RWPE2 (cell line): ENCODE measurements around the gene USP49.
A peak's percentile ranks its signal among the peaks of the same experiment; 100 is the strongest.

Experiments
- ATAC-seq: fragments of 200-7000 bp; cut with Tn5 transposase; 3 replicates; pipeline ENCODE4 v1.9.1; 2021; ENCODE audit warnings: low read depth
- DNase-seq: peaks from one replicate; pipeline ENCODE4 v3.0.0-alpha.2; 2020; ENCODE audit warnings: low spot score
- H3K27ac ChIP-seq: fragments of 450-650 bp; 2 replicates; pipeline ENCODE4 v1.5.1; 2017; ENCODE audit warnings: mild to moderate bottlenecking; ENCODE audit not compliant: poor library complexity, severe bottlenecking
- H3K27me3 ChIP-seq: fragments of 250-450 bp; sonication (Bioruptor Pico); 2 replicates; pipeline ENCODE4 v1.5.1; 2021; ENCODE audit warnings: mild to moderate bottlenecking, moderate library complexity; ENCODE audit not compliant: insufficient read depth, poor library complexity, severe bottlenecking
- H3K36me3 ChIP-seq: fragments of 250-450 bp; sonication (Bioruptor Pico); 2 replicates; pipeline ENCODE4 v1.5.1; 2020; ENCODE audit warnings: low read depth, mild to moderate bottlenecking, moderate library complexity
- H3K4me1 ChIP-seq: fragments of 250-450 bp; sonication (Bioruptor Pico); 2 replicates; pipeline ENCODE4 v1.5.1; 2021; ENCODE audit warnings: mild to moderate bottlenecking, moderate library complexity; ENCODE audit not compliant: insufficient read depth, poor library complexity, severe bottlenecking
- H3K4me3 ChIP-seq: fragments of 250-450 bp; sonication (Bioruptor Pico); 2 replicates; pipeline ENCODE4 v1.5.1; 2021; ENCODE audit warnings: mild to moderate bottlenecking, moderate library complexity; ENCODE audit not compliant: severe bottlenecking
- H3K9me3 ChIP-seq: fragments of 250-450 bp; sonication (Bioruptor Pico); 2 replicates; pipeline ENCODE4 v1.5.1; 2021; ENCODE audit warnings: mild to moderate bottlenecking, moderate library complexity; ENCODE audit not compliant: severe bottlenecking
- TF ChIP-seq, protein P1 (sequence below): fragments of 450-650 bp; IDR thresholded peaks from one replicate; pipeline ENCODE4 v1.5.1; 2017; ENCODE audit warnings: mild to moderate bottlenecking, moderate library complexity; ENCODE audit not compliant: poor library complexity, severe bottlenecking

USP49 gene

GRCh38 chr6:41858703-41859102 lies 36.5 kb downstream of the USP49 start:
- Histone ChIP-seq H3K4me1 (no peaks in the 10 kb centered on the region), H3K27ac (no peak overlapping the region), H3K9me3 (no peaks in the 10 kb centered on the region), H3K36me3 (no peaks in the 10 kb centered on the region), H3K27me3 (no peaks in the 10 kb centered on the region), H3K4me3 (no peak overlapping the region)
- DNase-seq (no peak), ATAC-seq (no peak)
- TF ChIP-seq, protein P1, sequence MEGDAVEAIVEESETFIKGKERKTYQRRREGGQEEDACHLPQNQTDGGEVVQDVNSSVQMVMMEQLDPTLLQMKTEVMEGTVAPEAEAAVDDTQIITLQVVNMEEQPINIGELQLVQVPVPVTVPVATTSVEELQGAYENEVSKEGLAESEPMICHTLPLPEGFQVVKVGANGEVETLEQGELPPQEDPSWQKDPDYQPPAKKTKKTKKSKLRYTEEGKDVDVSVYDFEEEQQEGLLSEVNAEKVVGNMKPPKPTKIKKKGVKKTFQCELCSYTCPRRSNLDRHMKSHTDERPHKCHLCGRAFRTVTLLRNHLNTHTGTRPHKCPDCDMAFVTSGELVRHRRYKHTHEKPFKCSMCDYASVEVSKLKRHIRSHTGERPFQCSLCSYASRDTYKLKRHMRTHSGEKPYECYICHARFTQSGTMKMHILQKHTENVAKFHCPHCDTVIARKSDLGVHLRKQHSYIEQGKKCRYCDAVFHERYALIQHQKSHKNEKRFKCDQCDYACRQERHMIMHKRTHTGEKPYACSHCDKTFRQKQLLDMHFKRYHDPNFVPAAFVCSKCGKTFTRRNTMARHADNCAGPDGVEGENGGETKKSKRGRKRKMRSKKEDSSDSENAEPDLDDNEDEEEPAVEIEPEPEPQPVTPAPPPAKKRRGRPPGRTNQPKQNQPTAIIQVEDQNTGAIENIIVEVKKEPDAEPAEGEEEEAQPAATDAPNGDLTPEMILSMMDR, result no peak

GRCh38 chr6:41850861-41851260 lies 44.3 kb downstream of the USP49 start:
- no peak overlapping the region for H3K27ac ChIP-seq
- no peak for ATAC-seq

DNA sequence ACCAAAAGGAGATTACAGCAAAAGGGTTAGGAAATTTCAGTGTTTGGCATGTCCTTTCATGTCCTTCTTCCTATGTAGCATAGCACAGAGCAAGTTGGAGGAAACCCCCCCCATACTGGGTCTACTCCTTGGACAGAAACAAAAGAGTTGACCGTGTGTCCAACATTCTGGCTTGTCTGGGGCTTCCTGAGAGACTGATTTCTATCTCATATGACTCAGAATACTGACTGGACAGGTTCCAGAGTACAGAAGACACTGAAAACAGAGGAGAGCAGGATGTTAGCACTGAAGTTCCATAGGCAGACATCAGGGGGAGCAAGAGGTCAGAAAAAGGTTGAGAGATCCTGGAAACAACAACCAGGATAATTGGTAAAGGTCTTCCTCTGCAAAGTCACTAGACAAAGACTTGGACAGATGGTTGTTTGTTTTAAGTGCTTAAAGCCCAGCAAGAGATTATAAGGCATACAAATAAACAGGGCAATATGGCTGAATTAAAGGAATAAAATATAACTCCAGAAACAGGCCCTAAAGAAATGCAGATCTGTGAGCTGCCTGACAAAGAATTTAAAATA lies 48.4 kb downstream of the USP49 start:
- H3K4me3 ChIP-seq, result no peak overlapping the region
- H3K4me1 ChIP-seq, result peaks cover 8% of the 10 kb centered on the region
- H3K27me3 ChIP-seq, result no peaks in the 10 kb centered on the region
- peak; percentile 90 for DNase-seq
- ATAC-seq, result peak; percentile 98
- H3K9me3 ChIP-seq, result no peaks in the 10 kb centered on the region
- peak overlapping the region; percentile 88 for H3K27ac ChIP-seq
- no peaks in the 10 kb centered on the region for H3K36me3 ChIP-seq
- TF ChIP-seq, protein P1, result peak; percentile 93

More at GRCh38 chr6:41850861-41851260, 44.3 kb downstream of the USP49 start:
- Histone ChIP-seq H3K9me3 (no peaks in the 10 kb centered on the region), H3K4me1 (peaks cover 6% of the 10 kb centered on the region), H3K36me3 (no peaks in the 10 kb centered on the region), H3K27me3 (no peaks in the 10 kb centered on the region), H3K4me3 (no peak overlapping the region)
- no peak for DNase-seq
- TF ChIP-seq, protein P1, result no peak

DNA sequence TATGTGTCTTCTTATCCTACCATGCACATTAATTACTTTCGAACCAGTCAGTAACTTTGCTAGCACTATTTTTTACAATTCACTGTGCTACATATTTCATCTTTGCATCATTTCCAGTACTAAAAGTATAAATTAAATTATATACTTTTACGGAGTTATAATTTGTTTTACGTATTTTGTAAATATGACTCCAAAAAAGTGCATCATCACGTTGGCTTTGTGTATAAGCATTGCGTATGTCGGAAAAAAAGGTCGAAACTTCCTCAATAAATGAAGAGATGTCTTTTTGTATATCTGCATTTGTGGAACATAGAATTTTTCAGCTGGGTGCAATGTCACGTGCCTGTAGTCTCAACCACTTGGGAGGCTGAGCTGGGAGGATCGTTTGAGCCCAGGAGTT lies 52.0 kb downstream of the USP49 start:
- DNase-seq (no peak), ATAC-seq (no peak)
- TF ChIP-seq, protein P1, result no peak
- no peak overlapping the region for H3K27ac ChIP-seq
- H3K9me3 ChIP-seq, result no peaks in the 10 kb centered on the region
- H3K4me3 ChIP-seq, result no peak overlapping the region
- H3K4me1 ChIP-seq, result peaks cover 8% of the 10 kb centered on the region
- no peaks in the 10 kb centered on the region for H3K36me3 ChIP-seq
- H3K27me3 ChIP-seq, result no peaks in the 10 kb centered on the region

DNA sequence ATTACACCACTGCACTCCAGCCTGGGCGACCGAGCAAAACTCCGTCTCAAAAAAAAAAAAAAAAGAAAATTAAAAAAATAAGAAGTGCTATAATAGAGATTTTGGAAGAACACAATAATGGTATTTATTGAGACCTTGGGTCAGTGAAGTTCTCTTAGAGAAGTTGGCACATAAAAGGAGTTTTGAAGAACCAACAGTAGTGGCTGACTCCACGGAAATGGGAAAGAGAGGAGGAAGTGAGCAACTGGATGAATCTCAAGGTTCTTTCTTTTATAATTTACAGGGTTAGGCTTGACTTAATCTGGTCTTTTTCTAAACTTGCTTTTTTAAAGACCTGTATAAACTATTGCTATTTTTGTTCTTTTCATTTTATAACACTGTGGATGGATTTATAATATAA lies 54.8 kb downstream of the USP49 start:
- Histone ChIP-seq H3K4me3 (no peak overlapping the region), H3K9me3 (no peaks in the 10 kb centered on the region), H3K27me3 (no peaks in the 10 kb centered on the region), H3K36me3 (no peaks in the 10 kb centered on the region), H3K27ac (no peak overlapping the region), H3K4me1 (no peaks in the 10 kb centered on the region)
- TF ChIP-seq, protein P1, result no peak
- ATAC-seq (no peak), DNase-seq (no peak)
